ENCODE data around the gene VSX2. TPM values are rescaled to one million over a fixed set of nuclear protein-coding genes. Genes with fewer than 3 reads are reported as not detected.

The VSX2 gene
- polyA plus RNA-seq, 1 donor (not counting 4 experiments of a cell fraction or from before 2014, with no cell fraction given): not detected

DNA sequence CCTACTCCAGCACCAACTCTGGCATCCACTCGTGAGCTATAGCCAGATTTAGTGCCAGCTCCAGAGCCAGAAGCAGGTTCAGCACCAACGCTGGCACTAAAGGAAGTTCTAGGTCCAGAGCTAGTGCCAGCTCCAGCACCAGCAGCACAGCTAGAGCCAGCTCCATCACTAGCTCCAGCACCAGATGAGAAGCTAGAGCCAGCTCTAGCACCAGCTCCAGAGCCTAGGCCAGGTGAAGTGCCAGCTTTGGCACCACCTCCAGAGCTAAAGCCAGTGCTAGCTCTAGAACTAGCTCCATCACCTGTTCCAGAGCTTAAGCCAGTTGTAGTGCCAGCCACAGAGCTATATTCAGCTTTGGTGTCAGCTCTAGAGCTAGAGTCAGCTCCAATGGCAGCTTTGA is 38.8 kb downstream of the VSX2 start:
- Histone ChIP-seq H3K4me1 (ENCODE audit: control insufficient read depth, extremely low read depth, insufficient read depth, low read length) (peaks cover 13% of the 10 kb centered on the region), H3K27ac (ENCODE audit: control insufficient read depth, insufficient read depth, low read length) (no peak overlapping the region), H2AFZ (ENCODE audit: control insufficient read depth, low read length) (no peak overlapping the region), H3K9ac (ENCODE audit: control insufficient read depth, extremely low read depth, insufficient read depth, low read length) (no peak overlapping the region), H3K4me3 (ENCODE audit: control insufficient read depth in 2 of 3, extremely low read depth in 1 of 3, insufficient read depth in 2 of 3, low read depth in 1 of 3, low read length in 3 of 3) (no peak overlapping the region), H3K36me3 (ENCODE audit: control insufficient read depth in 2 of 2, extremely low read depth in 1 of 2, insufficient read depth in 2 of 2, low read length in 2 of 2) (no peaks in the 10 kb centered on the region), H3K4me2 (ENCODE audit: control insufficient read depth, extremely low read depth, insufficient read depth, low read depth, low read length) (no peak overlapping the region), H3K9me1 (ENCODE audit: control insufficient read depth, extremely low read depth, insufficient read depth, low read length) (no peaks in the 10 kb centered on the region), H3K9me3 (ENCODE audit: control insufficient read depth, low read depth, low read length) (no peaks in the 10 kb centered on the region), H3K79me2 (ENCODE audit: control insufficient read depth, insufficient read depth, low read length) (no peaks in the 10 kb centered on the region), H4K20me1 (ENCODE audit: control insufficient read depth, extremely low read depth, insufficient read depth, low read length) (no peaks in the 10 kb centered on the region), H3K27me3 (ENCODE audit: control insufficient read depth, extremely low read depth, insufficient read depth, low read length) (peaks cover 6% of the 10 kb centered on the region)
- dilution Hi-C loops (cut with MboI; ENCODE audit: extremely low pct_ligation_motif_present, low sequenced_read_pairs): no loop called here
- no peak for DNase-seq (ENCODE audit: low read depth, low spot score)
- FAIRE-seq: no peak
- TF ChIP-seq CTCF (optimal IDR thresholded peaks at IDR 0.05 in 1 of 3, IDR thresholded peaks at IDR 0.05 in 1 of 3, conservative IDR thresholded peaks at IDR 0.05 in 1 of 3; ENCODE audit: extremely low read depth in 1 of 3, insufficient read depth in 2 of 3, low read length in 3 of 3) (no peak), EZH2 (IDR thresholded peaks at IDR 0.05; ENCODE audit: low read length) (no peak)

DNA sequence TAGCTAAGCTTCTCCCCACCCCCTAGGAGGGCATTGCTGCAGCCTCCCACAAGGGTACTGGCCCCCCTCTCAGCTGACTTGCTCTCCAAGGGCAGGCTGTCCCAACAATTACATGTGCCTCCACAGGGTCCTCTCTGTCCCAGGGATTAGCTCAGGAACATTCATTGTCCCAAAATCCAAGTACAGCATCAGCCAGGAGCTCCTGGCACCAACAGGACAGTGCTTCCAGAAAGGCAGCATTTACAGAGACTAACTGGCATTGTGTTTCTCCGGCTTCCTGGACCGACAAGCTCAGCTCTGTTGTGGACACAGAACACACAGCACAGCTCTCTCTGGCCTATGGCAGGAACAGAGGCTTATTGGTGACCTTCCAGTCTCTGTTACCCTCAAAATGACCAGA is 41.8 kb downstream of the VSX2 start:
- DNase-seq (ENCODE audit: low read depth, low spot score) (no peak), FAIRE-seq (no peak)
- no peak for TF ChIP-seq EZH2 (IDR thresholded peaks at IDR 0.05; ENCODE audit: low read length)
- TF ChIP-seq CTCF (optimal IDR thresholded peaks at IDR 0.05 in 1 of 3, IDR thresholded peaks at IDR 0.05 in 1 of 3, conservative IDR thresholded peaks at IDR 0.05 in 1 of 3; ENCODE audit: extremely low read depth in 1 of 3, insufficient read depth in 2 of 3, low read length in 3 of 3): no peak
- Histone ChIP-seq H3K4me2 (ENCODE audit: control insufficient read depth, extremely low read depth, insufficient read depth, low read depth, low read length) (no peak overlapping the region), H3K9ac (ENCODE audit: control insufficient read depth, extremely low read depth, insufficient read depth, low read length) (no peak overlapping the region), H3K9me3 (ENCODE audit: control insufficient read depth, low read depth, low read length) (no peaks in the 10 kb centered on the region), H3K36me3 (ENCODE audit: control insufficient read depth in 2 of 2, extremely low read depth in 1 of 2, insufficient read depth in 2 of 2, low read length in 2 of 2) (peaks cover under 1 to 8% of the 10 kb centered on the region in 2 experiments), H3K79me2 (ENCODE audit: control insufficient read depth, insufficient read depth, low read length) (no peaks in the 10 kb centered on the region), H3K27ac (ENCODE audit: control insufficient read depth, insufficient read depth, low read length) (no peak overlapping the region), H4K20me1 (ENCODE audit: control insufficient read depth, extremely low read depth, insufficient read depth, low read length) (no peaks in the 10 kb centered on the region), H3K27me3 (ENCODE audit: control insufficient read depth, extremely low read depth, insufficient read depth, low read length) (peaks cover 6% of the 10 kb centered on the region), H2AFZ (ENCODE audit: control insufficient read depth, low read length) (no peak overlapping the region), H3K9me1 (ENCODE audit: control insufficient read depth, extremely low read depth, insufficient read depth, low read length) (no peaks in the 10 kb centered on the region), H3K4me3 (ENCODE audit: control insufficient read depth in 2 of 3, extremely low read depth in 1 of 3, insufficient read depth in 2 of 3, low read depth in 1 of 3, low read length in 3 of 3) (no peak overlapping the region), H3K4me1 (ENCODE audit: control insufficient read depth, extremely low read depth, insufficient read depth, low read length) (peaks cover under 1% of the 10 kb centered on the region)
- dilution Hi-C loops (cut with MboI; ENCODE audit: extremely low pct_ligation_motif_present, low sequenced_read_pairs): no loop called here

Data from keratinocyte (primary cell).